ENCODE measurements around the gene HIP1. TPM values are rescaled to one million over a fixed set of nuclear protein-coding genes. Genes with fewer than 3 reads are reported as not detected.
A peak's percentile ranks its signal among the peaks of the same experiment; 100 is the strongest.
"Not testable (repeated sequence)": the region's sequence is repeated elsewhere in the genome, so short reads cannot be mapped to it uniquely, and the experiment has no call there.

Gene HIP1
- total and polyA plus RNA-seq, 9 of the 15 experiments (the other 6 are each of a cell fraction or from before 2014, with no cell fraction given): 2.4 to 13.7 (median 9.5) TPM

- DNase-seq (ENCODE audit: extremely low read depth in 1 of 4, low spot score in 3 of 4): peak; percentile 11 to 33 (median 25)
- H2AFZ ChIP-seq (ENCODE audit: low read depth, low read length): peak overlapping the region; percentile 93; the same call in 1 of the 2 replicates
- peak; percentile 45 for ATAC-seq
- TF ChIP-seq EGR1 (conservative IDR thresholded peaks at IDR 0.05) (peak; percentile 47; the same call in 1 of the 2 replicates), ZNF263 (CRISPR knock-in tag; IDR thresholded peaks at IDR 0.05; ENCODE audit: borderline replicate concordance) (peak; percentile 85), CBX1 (IDR thresholded peaks at IDR 0.05; ENCODE audit: low read depth) (0 out of 2 replicates have a peak, but pooled peaks have one; percentile 1), NR1H2 (CRISPR knock-in tag; IDR thresholded peaks at IDR 0.05) (0 out of 2 replicates have a peak, but pooled peaks have one; percentile 6), SMAD4 (CRISPR knock-in tag; conservative IDR thresholded peaks at IDR 0.05) (0 out of 2 replicates have a peak, but pooled peaks have one; percentile 31), CBX3 (IDR thresholded peaks at IDR 0.05; ENCODE audit: borderline replicate concordance in 1 of 2, low read length in 2 of 2) (0 out of 3 replicates have a peak, but pooled peaks of 1 of the 2 experiments have one; percentile 13), CEBPG (CRISPR knock-in tag; IDR thresholded peaks at IDR 0.05) (0 out of 2 replicates have a peak, but pooled peaks have one; percentile 40), NKRF (IDR thresholded peaks at IDR 0.05; ENCODE audit: borderline replicate concordance) (0 out of 2 replicates have a peak, but pooled peaks have one; percentile 9), RERE (CRISPR knock-in tag; IDR thresholded peaks at IDR 0.05; ENCODE audit: borderline replicate concordance) (0 out of 2 replicates have a peak, but pooled peaks have one; percentile 32), CCNT2 (IDR thresholded peaks at IDR 0.05; ENCODE audit: borderline replicate concordance, extremely low read depth, insufficient read length, low read depth, low read length) (peak; percentile 18), FOXM1 (CRISPR knock-in tag; IDR thresholded peaks at IDR 0.05; ENCODE audit: low read depth) (0 out of 2 replicates have a peak, but pooled peaks have one; percentile 20)
- not testable (repeated sequence) for TF ChIP-seq CEBPG (tag; conservative IDR thresholded peaks at IDR 0.05 in 1 of 2, IDR thresholded peaks at IDR 0.05 in 1 of 2); FOXM1 (IDR thresholded peaks at IDR 0.05; ENCODE audit: low read depth)
Measured at GRCh38 chr7:75527224-75527722, 211.5 kb downstream of the HIP1 start.

More at GRCh38 chr7:75527224-75527722, 211.5 kb downstream of the HIP1 start:
- Histone ChIP-seq H3K36me3 (ENCODE audit: control insufficient read depth, insufficient read depth, low read length) (peaks cover 39% of the 10 kb centered on the region), H3K27ac (ENCODE audit: extremely low read depth, low read depth, low read length) (peak overlapping the region; percentile 83), H3K79me2 (ENCODE audit: control insufficient read depth, insufficient read depth, low read length) (peaks cover 39% of the 10 kb centered on the region), H3K4me1 (replicated peaks in 1 of 2; ENCODE audit: control insufficient read depth in 2 of 2, insufficient read depth in 2 of 2, low read length in 2 of 2) (peaks cover 8 to 25% of the 10 kb centered on the region in 2 experiments; a peak in 4 of 5 replicates), H3K4me3 (peak overlapping the region; percentile 92), H3K4me2 (ENCODE audit: insufficient read depth, low read length) (peak overlapping the region; percentile 96), H3K9ac (ENCODE audit: insufficient read depth in 1 of 2, low read depth in 2 of 2, low read length in 2 of 2) (peak overlapping the region; percentile 90 to 100)
- in situ Hi-C loops (cut with MboI); H3K9me3 ChIP-seq (replicated peaks; ENCODE audit: control insufficient read depth, insufficient read depth, low read depth, low read length); H4K20me1 ChIP-seq (replicated peaks; ENCODE audit: control insufficient read depth, insufficient read depth, low read length); FAIRE-seq; BruUV-seq (replicated peaks); H3K27me3 ChIP-seq (ENCODE audit: control insufficient read depth in 2 of 2, insufficient read depth in 2 of 2, low read length in 2 of 2); CTCF ChIA-PET (ENCODE audit: low intra/inter-chr PET ratio); H3K9me1 ChIP-seq (ENCODE audit: control insufficient read depth, insufficient read depth, low read length): not testable (repeated sequence)
- POLR2A ChIA-PET: interaction anchor here (1.3 kb wide), 1 partner anchor 207 kb away, joined by 3 read pairs; no protein-coding TSS in a partner anchor
- intact Hi-C loops (cut with micrococcal nuclease): loop anchor here (5.0 kb wide), 1 partner anchor 235 kb away; no protein-coding TSS in a partner anchor
- under 1% methylated on average over 36 of the region's 37 CpGs for WGBS (ENCODE audit: insufficient coverage, low coverage, missing lambda C conversion rate)
